Measurements from ENCODE around the gene SLC6A4. TPM values are rescaled to one million over a fixed set of nuclear protein-coding genes. Genes with fewer than 3 reads are reported as not detected.

SLC6A4 gene
- polyA plus RNA-seq, 1 donor (not counting 4 experiments of a cell fraction or from before 2014, with no cell fraction given): not detected

GRCh38 chr17:30243002-30243401 is 7.5 kb upstream of the SLC6A4 start:
- no peak for DNase-seq (ENCODE audit: low read depth, low spot score)
- Histone ChIP-seq H3K36me3 (ENCODE audit: control insufficient read depth in 2 of 2, extremely low read depth in 1 of 2, insufficient read depth in 2 of 2, low read length in 2 of 2) (no peaks in the 10 kb centered on the region), H4K20me1 (ENCODE audit: control insufficient read depth, extremely low read depth, insufficient read depth, low read length) (no peaks in the 10 kb centered on the region), H3K79me2 (ENCODE audit: control insufficient read depth, insufficient read depth, low read length) (no peaks in the 10 kb centered on the region), H3K27ac (ENCODE audit: control insufficient read depth, insufficient read depth, low read length) (no peak overlapping the region), H3K27me3 (ENCODE audit: control insufficient read depth, extremely low read depth, insufficient read depth, low read length) (peaks cover 29% of the 10 kb centered on the region), H3K4me1 (ENCODE audit: control insufficient read depth, extremely low read depth, insufficient read depth, low read length) (no peaks in the 10 kb centered on the region), H3K4me3 (ENCODE audit: control insufficient read depth in 2 of 3, extremely low read depth in 1 of 3, insufficient read depth in 2 of 3, low read depth in 1 of 3, low read length in 3 of 3) (no peak overlapping the region), H3K9me3 (ENCODE audit: control insufficient read depth, low read depth, low read length) (no peaks in the 10 kb centered on the region), H3K4me2 (ENCODE audit: control insufficient read depth, extremely low read depth, insufficient read depth, low read depth, low read length) (no peak overlapping the region), H3K9me1 (ENCODE audit: control insufficient read depth, extremely low read depth, insufficient read depth, low read length) (no peaks in the 10 kb centered on the region), H2AFZ (ENCODE audit: control insufficient read depth, low read length) (no peak overlapping the region), H3K9ac (ENCODE audit: control insufficient read depth, extremely low read depth, insufficient read depth, low read length) (no peak overlapping the region)
- no peak for FAIRE-seq
- dilution Hi-C loops (cut with MboI; ENCODE audit: extremely low pct_ligation_motif_present, low sequenced_read_pairs): no loop called here
- TF ChIP-seq CTCF (optimal IDR thresholded peaks at IDR 0.05 in 1 of 3, IDR thresholded peaks at IDR 0.05 in 1 of 3, conservative IDR thresholded peaks at IDR 0.05 in 1 of 3; ENCODE audit: extremely low read depth in 1 of 3, insufficient read depth in 2 of 3, low read length in 3 of 3) (no peak), EZH2 (IDR thresholded peaks at IDR 0.05; ENCODE audit: low read length) (no peak)

- no peak overlapping the region for H3K4me2 ChIP-seq (ENCODE audit: control insufficient read depth, extremely low read depth, insufficient read depth, low read depth, low read length)
- DNase-seq (ENCODE audit: low read depth, low spot score): no peak
- peaks cover 45% of the 10 kb centered on the region for H3K27me3 ChIP-seq (ENCODE audit: control insufficient read depth, extremely low read depth, insufficient read depth, low read length)
- H3K9me1 ChIP-seq (ENCODE audit: control insufficient read depth, extremely low read depth, insufficient read depth, low read length): no peaks in the 10 kb centered on the region
- no peak for FAIRE-seq
- H2AFZ ChIP-seq (ENCODE audit: control insufficient read depth, low read length): no peak overlapping the region
- no peak overlapping the region for H3K27ac ChIP-seq (ENCODE audit: control insufficient read depth, insufficient read depth, low read length)
- no peaks in the 10 kb centered on the region for H4K20me1 ChIP-seq (ENCODE audit: control insufficient read depth, extremely low read depth, insufficient read depth, low read length)
- H3K36me3 ChIP-seq (ENCODE audit: control insufficient read depth in 2 of 2, extremely low read depth in 1 of 2, insufficient read depth in 2 of 2, low read length in 2 of 2): no peaks in the 10 kb centered on the region
- no peak overlapping the region for H3K9ac ChIP-seq (ENCODE audit: control insufficient read depth, extremely low read depth, insufficient read depth, low read length)
- no peak overlapping the region for H3K4me3 ChIP-seq (ENCODE audit: control insufficient read depth in 2 of 3, extremely low read depth in 1 of 3, insufficient read depth in 2 of 3, low read depth in 1 of 3, low read length in 3 of 3)
- dilution Hi-C loops (cut with MboI; ENCODE audit: extremely low pct_ligation_motif_present, low sequenced_read_pairs): no loop called here
- no peaks in the 10 kb centered on the region for H3K79me2 ChIP-seq (ENCODE audit: control insufficient read depth, insufficient read depth, low read length)
- no peaks in the 10 kb centered on the region for H3K9me3 ChIP-seq (ENCODE audit: control insufficient read depth, low read depth, low read length)
- H3K4me1 ChIP-seq (ENCODE audit: control insufficient read depth, extremely low read depth, insufficient read depth, low read length): peaks cover 6% of the 10 kb centered on the region
- no peak for TF ChIP-seq EZH2 (IDR thresholded peaks at IDR 0.05; ENCODE audit: low read length)
- no peak for TF ChIP-seq CTCF (optimal IDR thresholded peaks at IDR 0.05 in 1 of 3, IDR thresholded peaks at IDR 0.05 in 1 of 3, conservative IDR thresholded peaks at IDR 0.05 in 1 of 3; ENCODE audit: extremely low read depth in 1 of 3, insufficient read depth in 2 of 3, low read length in 3 of 3)
Measured at GRCh38 chr17:30241051-30241450, 5.6 kb upstream of the SLC6A4 start.

All from keratinocyte (primary cell).